ENCODE measurements around the gene ZRANB3. TPM values are rescaled to one million over a fixed set of nuclear protein-coding genes. Genes with fewer than 3 reads are reported as not detected.
"Not testable (repeated sequence)": the region's sequence is repeated elsewhere in the genome, so short reads cannot be mapped to it uniquely, and the experiment has no call there.

ZRANB3 gene
- polyA plus RNA-seq, 1 experiment: 3.3 TPM

DNA sequence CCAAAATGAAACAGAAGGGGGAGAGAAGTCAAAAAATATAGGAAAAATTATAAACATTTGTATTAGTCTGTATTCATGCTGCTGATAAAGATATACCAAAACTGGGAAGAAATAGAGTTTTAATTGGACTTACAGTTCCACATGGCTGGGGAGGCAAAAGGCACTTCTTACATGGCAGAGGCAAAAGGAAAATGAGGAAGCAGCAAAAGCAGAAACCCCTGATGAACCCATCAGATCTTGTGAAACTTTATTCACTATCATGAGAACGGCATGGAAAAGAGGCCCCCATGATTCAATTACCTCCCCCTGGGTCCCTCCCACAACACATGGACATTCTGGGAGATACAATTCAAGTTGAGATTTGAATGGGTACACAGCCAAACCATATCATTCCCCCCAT is 79.1 kb downstream of the ZRANB3 start:
- ChIA-PET CTCF (no interaction called here), POLR2A (interaction anchor here (0.7 kb wide), 1 partner anchor 22 kb away, joined by 4 read pairs; no protein-coding TSS in a partner anchor)
- H3K4me3 ChIP-seq (ENCODE audit: low read depth, low read length): no peak overlapping the region
- TF ChIP-seq, protein P1, sequence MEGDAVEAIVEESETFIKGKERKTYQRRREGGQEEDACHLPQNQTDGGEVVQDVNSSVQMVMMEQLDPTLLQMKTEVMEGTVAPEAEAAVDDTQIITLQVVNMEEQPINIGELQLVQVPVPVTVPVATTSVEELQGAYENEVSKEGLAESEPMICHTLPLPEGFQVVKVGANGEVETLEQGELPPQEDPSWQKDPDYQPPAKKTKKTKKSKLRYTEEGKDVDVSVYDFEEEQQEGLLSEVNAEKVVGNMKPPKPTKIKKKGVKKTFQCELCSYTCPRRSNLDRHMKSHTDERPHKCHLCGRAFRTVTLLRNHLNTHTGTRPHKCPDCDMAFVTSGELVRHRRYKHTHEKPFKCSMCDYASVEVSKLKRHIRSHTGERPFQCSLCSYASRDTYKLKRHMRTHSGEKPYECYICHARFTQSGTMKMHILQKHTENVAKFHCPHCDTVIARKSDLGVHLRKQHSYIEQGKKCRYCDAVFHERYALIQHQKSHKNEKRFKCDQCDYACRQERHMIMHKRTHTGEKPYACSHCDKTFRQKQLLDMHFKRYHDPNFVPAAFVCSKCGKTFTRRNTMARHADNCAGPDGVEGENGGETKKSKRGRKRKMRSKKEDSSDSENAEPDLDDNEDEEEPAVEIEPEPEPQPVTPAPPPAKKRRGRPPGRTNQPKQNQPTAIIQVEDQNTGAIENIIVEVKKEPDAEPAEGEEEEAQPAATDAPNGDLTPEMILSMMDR (IDR thresholded peaks at IDR 0.05; ENCODE audit: insufficient read depth, low read depth, low read length): no peak
- H3K27me3 ChIP-seq (ENCODE audit: control insufficient read depth, insufficient read depth, low read length): no peaks in the 10 kb centered on the region
- no peaks in the 10 kb centered on the region for H3K36me3 ChIP-seq (ENCODE audit: control insufficient read depth, insufficient read depth, low read length)
- DNase-seq (ENCODE audit: low read depth): no peak

DNA sequence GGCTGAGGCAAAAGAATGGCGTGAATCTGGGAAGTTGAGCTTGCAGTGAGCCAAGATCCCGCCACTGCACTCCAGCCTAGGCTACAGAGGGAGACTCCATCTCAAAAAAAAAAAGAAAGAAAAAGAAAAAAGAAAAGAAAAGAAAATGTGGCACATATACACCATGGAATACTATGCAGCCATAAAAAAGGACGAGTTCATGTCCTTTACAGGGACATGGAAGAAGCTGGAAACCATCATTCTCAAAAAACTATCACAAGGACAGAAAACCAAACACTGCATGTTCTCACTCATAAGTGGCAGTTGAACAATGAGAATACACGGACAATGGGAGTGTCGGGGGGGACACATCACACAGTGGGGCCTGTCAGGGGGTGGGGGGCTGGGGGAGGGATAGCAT is 88.0 kb downstream of the ZRANB3 start:
- CTCF ChIA-PET: interaction anchor here (0.6 kb wide), 1 partner anchor 185 kb away, joined by 3 read pairs; no protein-coding TSS in a partner anchor
- DNase-seq (ENCODE audit: low read depth); H3K27me3 ChIP-seq (ENCODE audit: control insufficient read depth, insufficient read depth, low read length); POLR2A ChIA-PET; H3K4me3 ChIP-seq (ENCODE audit: low read depth, low read length); H3K36me3 ChIP-seq (ENCODE audit: control insufficient read depth, insufficient read depth, low read length): not testable (repeated sequence)

DNA sequence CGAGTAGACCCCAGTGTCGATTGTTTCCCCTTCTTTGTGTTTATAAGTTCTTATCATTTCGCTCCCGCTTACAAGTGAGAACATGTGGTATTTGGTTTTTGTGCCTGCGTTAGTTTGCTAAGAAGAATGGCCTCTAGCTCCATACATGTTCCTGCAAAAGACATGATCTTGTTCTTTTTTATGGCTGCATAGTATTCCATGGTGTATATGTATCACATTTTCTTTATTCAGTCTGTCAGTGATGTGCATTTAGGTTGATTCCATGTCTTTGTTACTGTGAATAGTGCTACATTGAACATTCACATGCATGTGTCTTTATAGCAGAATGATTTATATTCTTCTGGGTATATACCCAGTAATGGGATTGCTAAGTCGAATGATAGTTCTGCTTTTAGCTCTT is 95.9 kb downstream of the ZRANB3 start:
- POLR2A ChIA-PET; CTCF ChIA-PET; H3K27me3 ChIP-seq (ENCODE audit: control insufficient read depth, insufficient read depth, low read length); H3K4me3 ChIP-seq (ENCODE audit: low read depth, low read length); H3K36me3 ChIP-seq (ENCODE audit: control insufficient read depth, insufficient read depth, low read length); DNase-seq (ENCODE audit: low read depth): not testable (repeated sequence)

DNA sequence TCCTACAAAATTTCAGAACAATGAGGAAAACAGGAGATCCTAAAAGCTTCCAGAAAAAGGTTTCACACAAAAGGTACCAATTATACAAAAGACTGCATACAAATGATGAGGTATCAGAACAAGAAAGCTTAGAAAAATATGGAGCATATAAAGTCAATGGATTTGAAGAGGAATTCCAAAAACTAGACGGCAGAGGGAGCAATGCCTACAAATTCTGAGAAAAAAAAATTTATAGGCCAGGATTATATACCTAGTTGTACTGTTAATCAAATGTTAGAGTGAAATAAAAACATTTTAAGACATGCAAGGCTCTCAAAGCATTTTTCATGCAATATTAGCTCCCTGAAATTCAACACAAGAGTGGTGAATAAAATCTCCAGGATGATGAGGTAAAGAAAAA is 106.2 kb downstream of the ZRANB3 start:
- Histone ChIP-seq H3K36me3 (ENCODE audit: control insufficient read depth, insufficient read depth, low read length) (no peaks in the 10 kb centered on the region), H3K27me3 (ENCODE audit: control insufficient read depth, insufficient read depth, low read length) (no peaks in the 10 kb centered on the region), H3K4me3 (ENCODE audit: low read depth, low read length) (no peak overlapping the region)
- no peak for DNase-seq (ENCODE audit: low read depth)
- TF ChIP-seq, protein P1 (IDR thresholded peaks at IDR 0.05; ENCODE audit: insufficient read depth, low read depth, low read length): no peak
- ChIA-PET POLR2A (no interaction called here), CTCF (no interaction called here)

DNA sequence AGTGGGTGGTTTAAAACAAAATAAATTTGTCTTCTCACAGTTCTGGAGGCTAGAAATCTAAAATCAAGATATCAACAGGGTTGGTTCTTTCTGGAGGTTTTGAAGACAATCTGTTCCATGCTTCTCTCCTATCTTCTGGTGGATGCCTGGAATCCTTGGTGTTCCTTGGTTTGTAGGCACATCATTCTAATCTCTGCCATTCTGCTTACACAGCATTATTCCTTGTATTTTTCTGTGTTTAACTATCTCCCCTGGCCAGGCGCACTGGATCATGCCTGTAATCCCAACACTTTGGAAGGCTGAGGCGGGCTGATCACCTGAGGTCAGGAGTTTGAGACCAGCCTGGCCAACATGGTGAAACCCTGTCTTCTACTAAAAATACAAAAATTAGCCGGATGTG is 108.1 kb downstream of the ZRANB3 start:
- ChIA-PET CTCF (no interaction called here), POLR2A (no interaction called here)
- Histone ChIP-seq H3K4me3 (ENCODE audit: low read depth, low read length) (no peak overlapping the region), H3K36me3 (ENCODE audit: control insufficient read depth, insufficient read depth, low read length) (no peaks in the 10 kb centered on the region), H3K27me3 (ENCODE audit: control insufficient read depth, insufficient read depth, low read length) (no peaks in the 10 kb centered on the region)
- TF ChIP-seq, protein P1 (IDR thresholded peaks at IDR 0.05; ENCODE audit: insufficient read depth, low read depth, low read length): no peak
- DNase-seq (ENCODE audit: low read depth): no peak

DNA sequence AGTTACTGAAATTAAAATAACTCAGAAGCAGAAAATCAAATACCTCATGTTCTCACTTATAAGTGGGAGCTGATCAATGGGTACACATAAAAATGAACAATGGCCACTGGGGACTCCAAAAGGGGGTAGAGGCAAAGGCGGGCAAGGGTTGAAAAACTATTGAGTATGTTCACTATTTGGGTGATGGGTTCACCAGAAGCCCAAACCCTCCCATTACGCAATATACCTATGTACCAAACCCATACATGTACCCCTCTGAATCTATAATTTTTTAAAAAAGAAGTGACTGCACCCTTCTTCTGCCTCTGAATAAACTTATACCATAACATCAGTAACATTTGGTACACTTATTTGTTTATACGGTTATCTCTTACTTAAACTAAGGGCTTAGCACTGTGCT is 119.4 kb downstream of the ZRANB3 start:
- ChIA-PET POLR2A (no interaction called here), CTCF (no interaction called here)
- Histone ChIP-seq H3K27me3 (ENCODE audit: control insufficient read depth, insufficient read depth, low read length) (no peaks in the 10 kb centered on the region), H3K36me3 (ENCODE audit: control insufficient read depth, insufficient read depth, low read length) (no peaks in the 10 kb centered on the region), H3K4me3 (ENCODE audit: low read depth, low read length) (no peak overlapping the region)
- TF ChIP-seq, protein P1 (IDR thresholded peaks at IDR 0.05; ENCODE audit: insufficient read depth, low read depth, low read length): no peak
- DNase-seq (ENCODE audit: low read depth): no peak

All from BJ (cell line).